GM21447 (cell line): ENCODE measurements around the gene TFDP1.
"Not testable (repeated sequence)": the region's sequence is repeated elsewhere in the genome, so short reads cannot be mapped to it uniquely, and the experiment has no call there.

Source experiments
- ATAC-seq: cut with Tn5 transposase; IDR thresholded peaks from one replicate; pipeline ENCODE4 v1.9.1; 2021; ENCODE audit not compliant: unreplicated experiment

TFDP1 gene

GRCh38 chr13:113594066-113594821 is 9.7 kb downstream of the TFDP1 start:
- ATAC-seq = not testable (repeated sequence)

GRCh38 chr13:113595131-113595530 is 10.6 kb downstream of the TFDP1 start:
- no peak for ATAC-seq

GRCh38 chr13:113596321-113597200 is 12.0 kb downstream of the TFDP1 start:
- ATAC-seq = no peak

GRCh38 chr13:113597391-113598080 is 13.0 kb downstream of the TFDP1 start:
- ATAC-seq = no peak

GRCh38 chr13:113598081-113598410 is 13.5 kb downstream of the TFDP1 start:
- no peak for ATAC-seq

- no peak for ATAC-seq
Observed at GRCh38 chr13:113598481-113598880, 13.9 kb downstream of the TFDP1 start.

- no peak for ATAC-seq
Observed at GRCh38 chr13:113599391-113599790, 14.8 kb downstream of the TFDP1 start.

- ATAC-seq = no peak
Observed at GRCh38 chr13:113601166-113602070, 16.9 kb downstream of the TFDP1 start.

GRCh38 chr13:113602291-113602988 is 17.9 kb downstream of the TFDP1 start:
- ATAC-seq = no peak

- no peak for ATAC-seq
Observed at GRCh38 chr13:113603116-113603710, 18.7 kb downstream of the TFDP1 start.

GRCh38 chr13:113604186-113604585 is 19.6 kb downstream of the TFDP1 start:
- no peak for ATAC-seq

GRCh38 chr13:113605461-113605860 is 20.9 kb downstream of the TFDP1 start:
- no peak for ATAC-seq

- ATAC-seq = no peak
Observed at GRCh38 chr13:113605866-113606438, 21.4 kb downstream of the TFDP1 start.

GRCh38 chr13:113607056-113607888 is 22.7 kb downstream of the TFDP1 start:
- no peak for ATAC-seq

GRCh38 chr13:113607889-113608635 is 23.5 kb downstream of the TFDP1 start:
- ATAC-seq = no peak

- no peak for ATAC-seq
Observed at GRCh38 chr13:113608967-113609533, 24.5 kb downstream of the TFDP1 start.

- no peak for ATAC-seq
Observed at GRCh38 chr13:113609616-113610015, 25.1 kb downstream of the TFDP1 start.
